Lung (tissue), 12 donors: ENCODE measurements around the gene TRAF3. TPM values are rescaled to one million over a fixed set of nuclear protein-coding genes. Genes with fewer than 3 reads are reported as not detected.

Experiments
- ATAC-seq: fragments of 200-7000 bp; cut with Tn5 transposase; one replicate; pipeline ENCODE4 v1.9.1; 2020; ENCODE audit warnings: moderate number of reproducible peaks; ENCODE audit not compliant: insufficient read depth, low FRiP score
- DNase-seq, 3 donors: peaks; one replicate each; pipeline ENCODE4 v3.0.0-alpha.2; 2013 to 2017
- H3K27ac ChIP-seq, 2 donors: one replicate each; pipeline ENCODE4 v1.5.1; 2013; ENCODE audit warnings: mild to moderate bottlenecking in 2 of 2, moderate library complexity in 2 of 2, control low read depth in 1 of 2, inconsistent platforms in 1 of 2, low read depth in 1 of 2, low read length in 1 of 2
- H3K27me3 ChIP-seq, 3 donors: one replicate each; pipeline ENCODE4 v1.5.1; 2013; ENCODE audit warnings: low read length in 2 of 3; ENCODE audit not compliant: control insufficient read depth in 3 of 3, insufficient read depth in 3 of 3
- H3K36me3 ChIP-seq, 4 donors: one replicate each; pipeline ENCODE4 v1.5.1; 2013; ENCODE audit warnings: low read length in 4 of 4, mild to moderate bottlenecking in 1 of 4, moderate library complexity in 1 of 4; ENCODE audit not compliant: control insufficient read depth in 4 of 4, insufficient read depth in 4 of 4
- H3K4me1 ChIP-seq, 5 donors: one replicate each; pipeline ENCODE4 v1.5.1; 2013; ENCODE audit warnings: low read length in 5 of 5, mild to moderate bottlenecking in 2 of 5, moderate library complexity in 1 of 5; ENCODE audit not compliant: control insufficient read depth in 5 of 5, insufficient read depth in 5 of 5
- H3K4me3 ChIP-seq: one replicate; pipeline ENCODE4 v1.5.1; 2013; ENCODE audit warnings: mild to moderate bottlenecking, control low read depth, moderate library complexity
- H3K9ac ChIP-seq, 2 donors: one replicate each; pipeline ENCODE4 v1.5.1; 2013; ENCODE audit warnings: low read length in 2 of 2, control low read depth in 1 of 2; ENCODE audit not compliant: insufficient read depth in 1 of 2
- H3K9me3 ChIP-seq, 4 donors: one replicate each; pipeline ENCODE4 v1.5.1; 2013; ENCODE audit warnings: low read length in 3 of 4, mild to moderate bottlenecking in 1 of 4, moderate library complexity in 1 of 4; ENCODE audit not compliant: control insufficient read depth in 4 of 4, insufficient read depth in 3 of 4
- WGBS, 2 donors: extraction: QIAGEN DNeasy Blood & Tissue Kit; methylation state at CpG; one replicate each; pipeline ENCODE4 v1.1.7; 2013; 5-methylcytosine and 5-hydroxymethylcytosine counted together
- polyA plus RNA-seq, 2 donors: library from polyadenylated mRNA; stranded (reverse); fragments of 200-250 nt; gene quantifications; one replicate each; pipeline ENCODE4 v1.2.1, GENCODE V29; 2013
- total RNA-seq, 2 donors: library from RNA; depleted of rRNA in 1 of 2; stranded (reverse); fragments of >200 nt in 1 of 2; gene quantifications; one replicate each; pipeline ENCODE4 v1.2.1, GENCODE V29; 2014 to 2021
- TF ChIP-seq, protein P1 (sequence below): IDR thresholded peaks from 2 replicates; pipeline ENCODE4 v1.5.1; 2012; ENCODE audit warnings: mild to moderate bottlenecking; ENCODE audit errors: control extremely low read depth, extremely low read depth
- donor health status: control.
- donor health status: control.
- donor health status: Bipolar disorder and iron deficiency.
- donor health status: healthy.
- donor health status: DM: yes; HTN: yes; CAD: no.

TRAF3 gene
- total and polyA plus RNA-seq, 4 donors: 5.7 to 25.5 (median 18.7) TPM

DNA sequence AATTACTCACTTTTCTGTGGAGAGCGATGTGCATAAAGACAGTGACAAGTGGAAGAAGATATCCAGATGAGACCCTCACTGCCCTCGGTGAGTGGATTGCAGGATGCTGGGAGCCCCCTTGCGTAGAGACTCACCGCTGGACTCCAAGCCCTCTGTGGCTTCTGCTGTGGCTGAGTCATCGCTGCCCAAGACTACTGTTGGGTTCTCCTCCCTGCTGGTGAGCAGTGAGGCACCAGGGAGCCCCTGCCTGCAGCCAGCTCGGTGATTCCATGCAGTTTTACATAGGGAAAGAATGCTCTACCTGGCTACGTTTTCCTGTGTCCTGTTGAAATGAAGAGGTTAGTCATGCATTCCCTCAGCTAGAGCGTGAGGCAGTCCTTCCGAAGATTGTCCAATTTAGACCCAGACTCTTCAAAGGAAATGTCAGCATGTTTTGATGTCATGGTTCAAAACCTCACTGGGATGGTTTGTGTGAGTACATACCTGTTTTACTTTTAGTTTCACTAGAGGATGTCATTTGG is 28.2 kb downstream of the TRAF3 start:
- WGBS, 2 donors: 85 to 86% methylated on average over 9 of the region's 9 CpGs

DNA sequence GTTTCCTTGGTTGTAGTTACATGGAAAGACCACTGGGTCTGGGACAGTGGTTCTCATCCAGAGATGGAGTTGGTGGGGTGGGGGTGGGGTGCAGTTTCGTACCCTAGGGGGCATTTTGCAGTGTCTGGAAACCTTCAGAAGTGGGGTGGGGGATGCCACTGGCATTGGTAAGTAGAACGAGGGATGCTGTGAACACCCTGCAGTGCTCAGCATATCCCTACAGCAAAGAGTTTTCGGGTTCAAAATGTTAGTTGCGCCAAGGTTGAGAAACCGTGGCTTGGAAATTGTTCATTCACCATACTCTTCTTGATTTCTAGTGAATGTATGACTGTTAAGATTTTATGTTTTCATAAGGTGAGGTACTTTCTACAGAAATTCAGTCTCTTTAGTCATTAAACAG is 28.7 kb downstream of the TRAF3 start:
- TF ChIP-seq, protein P1, sequence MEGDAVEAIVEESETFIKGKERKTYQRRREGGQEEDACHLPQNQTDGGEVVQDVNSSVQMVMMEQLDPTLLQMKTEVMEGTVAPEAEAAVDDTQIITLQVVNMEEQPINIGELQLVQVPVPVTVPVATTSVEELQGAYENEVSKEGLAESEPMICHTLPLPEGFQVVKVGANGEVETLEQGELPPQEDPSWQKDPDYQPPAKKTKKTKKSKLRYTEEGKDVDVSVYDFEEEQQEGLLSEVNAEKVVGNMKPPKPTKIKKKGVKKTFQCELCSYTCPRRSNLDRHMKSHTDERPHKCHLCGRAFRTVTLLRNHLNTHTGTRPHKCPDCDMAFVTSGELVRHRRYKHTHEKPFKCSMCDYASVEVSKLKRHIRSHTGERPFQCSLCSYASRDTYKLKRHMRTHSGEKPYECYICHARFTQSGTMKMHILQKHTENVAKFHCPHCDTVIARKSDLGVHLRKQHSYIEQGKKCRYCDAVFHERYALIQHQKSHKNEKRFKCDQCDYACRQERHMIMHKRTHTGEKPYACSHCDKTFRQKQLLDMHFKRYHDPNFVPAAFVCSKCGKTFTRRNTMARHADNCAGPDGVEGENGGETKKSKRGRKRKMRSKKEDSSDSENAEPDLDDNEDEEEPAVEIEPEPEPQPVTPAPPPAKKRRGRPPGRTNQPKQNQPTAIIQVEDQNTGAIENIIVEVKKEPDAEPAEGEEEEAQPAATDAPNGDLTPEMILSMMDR: no peak
- Histone ChIP-seq H3K36me3 (peaks cover 0 to 2% (median 0%) of the 10 kb centered on the region in 4 donors), H3K4me1 (peaks cover 0 to 4% (median 0%) of the 10 kb centered on the region in 5 donors), H3K27me3 (no peaks in the 10 kb centered on the region), H3K4me3 (no peak overlapping the region), H3K9me3 (no peaks in the 10 kb centered on the region), H3K9ac (no peak overlapping the region), H3K27ac (no peak overlapping the region)
- WGBS, 2 donors: 89 to 95% methylated on average over 5 of the region's 5 CpGs
- no peak for ATAC-seq
- no peak for DNase-seq

More for the DNA sequence above, 28.2 kb downstream of the TRAF3 start:
- no peaks in the 10 kb centered on the region for H3K9me3 ChIP-seq
- no peak overlapping the region for H3K27ac ChIP-seq
- H3K9ac ChIP-seq: no peak overlapping the region
- TF ChIP-seq, protein P1: no peak
- H3K4me1 ChIP-seq: peaks cover 0 to 4% (median 0%) of the 10 kb centered on the region in 5 donors
- no peak for ATAC-seq
- no peaks in the 10 kb centered on the region for H3K27me3 ChIP-seq
- no peak for DNase-seq
- H3K36me3 ChIP-seq: peaks cover 0 to 2% (median 0%) of the 10 kb centered on the region in 4 donors
- H3K4me3 ChIP-seq: no peak overlapping the region

DNA sequence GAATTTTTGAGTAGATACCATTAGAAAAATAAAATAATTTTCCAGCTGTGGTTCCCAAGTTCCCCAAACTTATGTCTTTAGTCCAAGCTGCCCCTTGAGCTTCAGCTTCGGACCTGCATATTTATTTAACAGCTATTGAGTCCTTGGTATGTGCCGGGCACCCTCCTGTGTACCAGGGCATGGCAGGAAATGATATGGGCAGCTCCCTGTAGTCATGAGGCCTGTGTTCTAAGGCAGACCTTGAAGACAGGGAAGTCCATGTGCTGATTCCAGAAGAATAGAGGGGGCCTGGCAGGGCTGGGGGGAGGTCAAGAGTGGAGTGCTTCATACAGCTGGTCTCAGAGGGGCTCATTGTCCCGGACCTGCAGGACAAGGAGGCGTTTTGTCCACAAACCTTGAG is 29.2 kb downstream of the TRAF3 start:
- no peak for DNase-seq
- WGBS, 2 donors: 75 to 87% methylated on average over 4 of the region's 4 CpGs
- Histone ChIP-seq H3K4me3 (no peak overlapping the region), H3K9ac (no peak overlapping the region), H3K36me3 (peaks cover 0 to 2% (median 0%) of the 10 kb centered on the region in 4 donors), H3K27ac (no peak overlapping the region), H3K27me3 (no peaks in the 10 kb centered on the region), H3K4me1 (peaks cover 0 to 4% (median 0%) of the 10 kb centered on the region in 5 donors), H3K9me3 (no peaks in the 10 kb centered on the region)
- no peak for ATAC-seq
- TF ChIP-seq, protein P1: no peak

DNA sequence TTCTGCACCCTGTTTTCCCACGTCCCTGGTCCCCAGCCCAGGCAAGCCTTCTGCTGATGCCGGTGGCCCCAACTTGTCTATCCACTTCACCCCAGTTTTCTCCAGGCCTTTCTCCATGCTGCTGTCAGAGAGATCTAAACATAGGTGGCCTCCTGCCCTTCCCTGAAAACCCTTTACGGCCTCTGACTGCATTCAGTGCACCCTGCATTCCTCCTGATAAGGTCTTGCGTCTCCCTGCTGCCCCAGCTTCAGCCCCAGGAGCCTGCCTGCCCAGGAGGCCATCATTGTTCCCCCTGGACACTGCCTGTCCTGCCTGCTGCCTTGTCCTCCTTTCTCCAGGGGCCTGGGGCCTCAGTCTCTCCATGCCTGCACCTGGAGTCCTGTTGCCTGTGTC is 29.8 kb downstream of the TRAF3 start:
- Histone ChIP-seq H3K9me3 (no peaks in the 10 kb centered on the region), H3K27ac (no peak overlapping the region), H3K27me3 (no peaks in the 10 kb centered on the region), H3K36me3 (peaks cover 0 to 2% (median 0%) of the 10 kb centered on the region in 4 donors), H3K4me1 (peaks cover 0 to 5% (median 0%) of the 10 kb centered on the region in 5 donors), H3K9ac (no peak overlapping the region), H3K4me3 (no peak overlapping the region)
- 94 to 97% methylated on average over 4 of the region's 4 CpGs for WGBS, 2 donors
- TF ChIP-seq, protein P1: no peak
- no peak for DNase-seq
- ATAC-seq: no peak
